ENCODE data around the gene CELSR3.

Gene CELSR3

DNA sequence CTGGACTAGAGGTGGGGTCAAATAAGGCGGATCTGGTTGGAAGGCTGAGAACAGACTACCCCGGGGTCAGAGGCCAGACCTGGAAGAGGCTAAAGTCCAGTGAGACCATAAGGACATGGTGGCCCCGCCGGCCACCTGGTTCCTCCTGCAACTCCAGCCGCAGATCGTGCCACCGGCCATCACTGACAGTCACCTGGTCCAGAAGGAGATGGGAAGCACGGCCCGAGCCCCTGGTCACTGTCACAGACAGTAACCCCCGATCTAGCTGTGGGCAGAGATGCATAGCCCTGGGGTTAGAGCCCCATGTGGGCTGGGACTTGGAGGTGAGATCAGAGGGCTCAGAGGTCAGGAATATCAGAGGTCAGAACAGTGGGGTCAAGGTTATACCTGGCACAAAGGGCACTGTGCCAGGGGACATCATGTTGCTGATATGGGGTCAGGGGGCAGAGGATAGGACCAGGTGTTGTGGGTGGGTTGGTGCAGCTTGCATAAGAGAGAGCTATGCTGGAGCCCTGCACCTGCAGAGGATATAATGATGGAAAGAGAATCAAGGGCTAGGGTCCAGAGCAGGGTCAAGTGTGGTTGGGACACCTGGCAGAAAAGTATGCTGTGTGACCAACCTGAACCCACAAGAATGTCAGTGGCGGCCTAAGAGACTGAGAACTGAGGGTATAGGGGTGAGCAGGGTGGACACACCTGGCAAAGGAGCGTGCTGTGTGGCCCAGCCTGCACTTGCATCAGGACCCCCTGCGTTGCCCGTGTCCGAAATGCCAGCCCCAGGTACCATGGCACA lies 9.6 kb downstream of the CELSR3 start:
- TF ChIP-seq, protein P1, sequence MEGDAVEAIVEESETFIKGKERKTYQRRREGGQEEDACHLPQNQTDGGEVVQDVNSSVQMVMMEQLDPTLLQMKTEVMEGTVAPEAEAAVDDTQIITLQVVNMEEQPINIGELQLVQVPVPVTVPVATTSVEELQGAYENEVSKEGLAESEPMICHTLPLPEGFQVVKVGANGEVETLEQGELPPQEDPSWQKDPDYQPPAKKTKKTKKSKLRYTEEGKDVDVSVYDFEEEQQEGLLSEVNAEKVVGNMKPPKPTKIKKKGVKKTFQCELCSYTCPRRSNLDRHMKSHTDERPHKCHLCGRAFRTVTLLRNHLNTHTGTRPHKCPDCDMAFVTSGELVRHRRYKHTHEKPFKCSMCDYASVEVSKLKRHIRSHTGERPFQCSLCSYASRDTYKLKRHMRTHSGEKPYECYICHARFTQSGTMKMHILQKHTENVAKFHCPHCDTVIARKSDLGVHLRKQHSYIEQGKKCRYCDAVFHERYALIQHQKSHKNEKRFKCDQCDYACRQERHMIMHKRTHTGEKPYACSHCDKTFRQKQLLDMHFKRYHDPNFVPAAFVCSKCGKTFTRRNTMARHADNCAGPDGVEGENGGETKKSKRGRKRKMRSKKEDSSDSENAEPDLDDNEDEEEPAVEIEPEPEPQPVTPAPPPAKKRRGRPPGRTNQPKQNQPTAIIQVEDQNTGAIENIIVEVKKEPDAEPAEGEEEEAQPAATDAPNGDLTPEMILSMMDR (conservative IDR thresholded peaks at IDR 0.05; ENCODE audit: low read length) = no peak
- H3K4me3 ChIP-seq (ENCODE audit: low read length) = no peak overlapping the region
- no peak for DNase-seq (ENCODE audit: low read depth)

DNA sequence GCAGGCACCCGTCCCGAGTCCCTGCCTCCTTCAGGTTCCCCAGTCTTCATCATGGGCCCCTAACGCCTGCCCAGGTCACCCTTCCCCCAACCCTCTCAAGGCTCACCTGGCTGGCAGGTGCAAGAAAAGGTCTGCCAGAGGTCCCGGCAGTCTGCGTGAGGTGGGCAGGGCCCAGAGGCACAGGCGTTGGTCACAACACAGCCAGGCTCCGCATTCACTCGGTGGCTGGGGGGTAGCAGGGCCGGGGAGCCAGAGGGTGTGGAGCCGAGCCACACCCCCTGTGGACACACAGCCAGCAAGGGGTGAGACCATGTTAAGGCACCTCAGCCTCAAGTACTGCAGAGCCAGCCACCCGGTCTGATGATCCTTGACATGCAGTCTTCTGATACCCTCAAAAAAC lies 10.9 kb downstream of the CELSR3 start:
- DNase-seq (ENCODE audit: low read depth) = no peak
- no peak overlapping the region for H3K4me3 ChIP-seq (ENCODE audit: low read length)
- TF ChIP-seq, protein P1 (conservative IDR thresholded peaks at IDR 0.05; ENCODE audit: low read length) = no peak

GRCh38 chr3:48650723-48651122 lies 12.0 kb downstream of the CELSR3 start:
- no peak overlapping the region for H3K4me3 ChIP-seq (ENCODE audit: low read length)
- TF ChIP-seq, protein P1 (conservative IDR thresholded peaks at IDR 0.05; ENCODE audit: low read length) = no peak
- no peak for DNase-seq (ENCODE audit: low read depth)

GRCh38 chr3:48648188-48648850 lies 14.4 kb downstream of the CELSR3 start:
- TF ChIP-seq, protein P1 (conservative IDR thresholded peaks at IDR 0.05; ENCODE audit: low read length) = no peak
- DNase-seq (ENCODE audit: low read depth) = no peak
- no peak overlapping the region for H3K4me3 ChIP-seq (ENCODE audit: low read length)

DNA sequence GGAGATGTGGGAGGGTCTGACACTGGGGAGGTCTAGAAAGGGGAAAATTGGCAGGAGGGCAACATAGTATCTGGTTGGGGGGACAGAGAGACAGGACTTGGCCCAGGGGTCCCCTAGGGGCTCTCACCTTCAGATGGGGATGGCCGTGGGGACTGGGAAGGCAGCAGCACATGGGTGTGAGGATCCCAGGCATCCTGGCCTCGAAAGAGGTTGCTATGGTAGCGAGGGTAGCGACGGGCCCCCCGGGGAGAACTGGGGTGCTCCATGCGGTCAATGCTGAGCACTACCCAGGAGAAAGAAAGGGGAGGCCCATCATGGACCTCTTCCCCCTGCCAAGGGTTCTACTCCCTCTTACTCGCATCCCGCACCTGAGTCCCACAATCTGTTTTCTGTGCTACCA lies 15.0 kb downstream of the CELSR3 start:
- H3K4me3 ChIP-seq (ENCODE audit: low read length) = no peak overlapping the region
- TF ChIP-seq, protein P1 (conservative IDR thresholded peaks at IDR 0.05; ENCODE audit: low read length) = no peak
- DNase-seq (ENCODE audit: low read depth) = no peak

- H3K4me3 ChIP-seq (ENCODE audit: low read length) = no peak overlapping the region
- DNase-seq (ENCODE audit: low read depth) = no peak
- TF ChIP-seq, protein P1 (conservative IDR thresholded peaks at IDR 0.05; ENCODE audit: low read length) = no peak
These were observed 17.6 kb downstream of the CELSR3 start for GRCh38 chr3:48644898-48645760.

Data from AG10803 (cell line).